HepG2 (cell line): Measurements from ENCODE around the gene CCNDBP1. TPM values are rescaled to one million over a fixed set of nuclear protein-coding genes. Genes with fewer than 3 reads are reported as not detected.

Experiments used
- ATRX ChIP-seq: sonication (generic); formaldehyde crosslinking; IDR thresholded peaks from 2 replicates; pipeline ENCODE4 v1.4.0; 2020; ENCODE audit warnings: missing genetic modification reagents, borderline replicate concordance
- BRCA1 ChIP-seq: sonication (generic); formaldehyde crosslinking; IDR thresholded peaks from 2 replicates; pipeline ENCODE4 v1.4.0; 2020; ENCODE audit warnings: missing genetic modification reagents
- GZF1 ChIP-seq: sonication (generic); formaldehyde crosslinking; IDR thresholded peaks from 2 replicates; pipeline ENCODE4 v1.5.1; 2020; ENCODE audit warnings: mild to moderate bottlenecking, missing genetic modification reagents
- HCFC1 ChIP-seq: fragments of 150-350 bp; IDR thresholded peaks from 2 replicates; pipeline ENCODE4 v1.6.1; 2014; ENCODE audit warnings: low read depth, low read length
- HOXA5 ChIP-seq: sonication (generic); formaldehyde crosslinking; IDR thresholded peaks from 2 replicates; pipeline ENCODE4 v1.4.0; 2020; ENCODE audit warnings: missing genetic modification reagents
- KLF6 ChIP-seq: IDR thresholded peaks from 2 replicates; pipeline ENCODE4 v1.8.0; 2016; ENCODE audit warnings: missing biosample characterization, missing genetic modification reagents
- NCOA5 ChIP-seq: sonication (generic); formaldehyde crosslinking; IDR thresholded peaks from 2 replicates; pipeline ENCODE4 v1.4.0; 2020; ENCODE audit warnings: missing genetic modification reagents
- NFKBIZ ChIP-seq: IDR thresholded peaks from 2 replicates; pipeline ENCODE4 v1.6.1; 2018; ENCODE audit warnings: missing genetic modification reagents, missing compliant biosample characterization
- POLR2AphosphoS2 ChIP-seq: IDR thresholded peaks from 2 replicates; pipeline ENCODE4 v1.6.1; 2011; ENCODE audit warnings: low read depth, low read length, improper control_type of control experiment
- RAD51 ChIP-seq: fragments of 450-650 bp; IDR thresholded peaks from 2 replicates; pipeline ENCODE4 v1.6.1; 2016; ENCODE audit warnings: borderline replicate concordance
- RBM39 ChIP-seq: fragments of 200-400 bp; formaldehyde crosslinking; IDR thresholded peaks from one replicate; pipeline ENCODE4 v1.6.1; 2018; ENCODE audit warnings: antibody characterized with exemption, mild to moderate bottlenecking, low read depth, low read length; ENCODE audit not compliant: poor library complexity, severe bottlenecking
- RXRB ChIP-seq: IDR thresholded peaks from 2 replicates; pipeline ENCODE4 v1.6.1; 2016; ENCODE audit warnings: borderline replicate concordance, missing genetic modification reagents, missing compliant biosample characterization
- SMARCC2 ChIP-seq: fragments of 450-650 bp; IDR thresholded peaks from 2 replicates; pipeline ENCODE4 v1.6.1; 2017; ENCODE audit warnings: antibody characterized with exemption, mild to moderate bottlenecking
- SP1 ChIP-seq, 2 experiments: fragments of 450-650 bp in 1 of 2; sonication (generic) in 1 of 2; formaldehyde crosslinking in 1 of 2; IDR thresholded peaks; 2 replicates each; pipeline versions ENCODE4 v1.4.0 to v1.6.1; 2016 to 2020; ENCODE audit warnings: missing genetic modification reagents in 1 of 2
- SP4 ChIP-seq: sonication (generic); formaldehyde crosslinking; IDR thresholded peaks from 2 replicates; pipeline ENCODE4 v1.8.1; 2023; ENCODE audit warnings: mild to moderate bottlenecking, missing genetic modification reagents
- SRY ChIP-seq: sonication (generic); formaldehyde crosslinking; IDR thresholded peaks from 2 replicates; pipeline ENCODE4 v1.8.0; 2022; ENCODE audit warnings: mild to moderate bottlenecking, missing genetic modification reagents
- ZNF292 ChIP-seq: sonication (generic); formaldehyde crosslinking; IDR thresholded peaks from 2 replicates; pipeline ENCODE4 v1.8.1; 2022; ENCODE audit warnings: mild to moderate bottlenecking, low read depth, missing genetic modification reagents, borderline replicate concordance
- ZNF678 ChIP-seq: sonication (generic); formaldehyde crosslinking; IDR thresholded peaks from 2 replicates; pipeline ENCODE4 v1.4.0; 2020; ENCODE audit warnings: mild to moderate bottlenecking, missing genetic modification reagents
- ZNF720 ChIP-seq: sonication (generic); formaldehyde crosslinking; IDR thresholded peaks from 2 replicates; pipeline ENCODE4 v1.4.0; 2020; ENCODE audit warnings: missing genetic modification reagents
- polyA plus RNA-seq, 8 experiments: library from polyadenylated mRNA; depleted of rRNA in 3 of 8; stranded (reverse) in 7 of 8; unstranded in 1 of 8; fragments of >200 nt; fragmentation: Illumina TruSeq in 4 of 8; extraction: Trizol in 4 of 8; gene quantifications; 2 replicates each; pipeline versions ENCODE4 v1.2.1 to v1.2.3, GENCODE V29; 2011 to 2016; ENCODE audit warnings: low read depth in 4 of 8, missing spikeins in 1 of 8, mixed read lengths in 1 of 8; ENCODE audit not compliant: insufficient read depth in 1 of 8
- total RNA-seq, 5 experiments: library from RNA; depleted of rRNA; stranded (reverse); fragments of >200 nt; fragmentation: Illumina TruSeq; extraction: Trizol; gene quantifications; 2 replicates each; pipeline ENCODE4 v1.2.3, GENCODE V29; 2016; ENCODE audit warnings: low read depth in 1 of 5
- TF ChIP-seq, protein P1 (sequence below): fragments of 450-650 bp; IDR thresholded peaks from 2 replicates; pipeline ENCODE4 v1.6.1; 2016
- TF ChIP-seq, protein P2 (sequence below): sonication (generic); formaldehyde crosslinking; IDR thresholded peaks from 2 replicates; pipeline ENCODE4 v1.4.0; 2020; ENCODE audit warnings: missing genetic modification reagents
- TF ChIP-seq, protein P3 (sequence below): IDR thresholded peaks from 2 replicates; pipeline ENCODE4 v1.6.1; 2018; ENCODE audit warnings: missing genetic modification reagents
- TF ChIP-seq, protein P4 (sequence below): sonication (generic); formaldehyde crosslinking; IDR thresholded peaks from 2 replicates; pipeline ENCODE4 v1.9.0; 2021; ENCODE audit warnings: missing genetic modification reagents, mild to moderate bottlenecking, borderline replicate concordance
- TF ChIP-seq, protein P5 (sequence below): IDR thresholded peaks from 2 replicates; pipeline ENCODE4 v1.6.1; 2016

CCNDBP1 gene
- total and polyA plus RNA-seq, 2 of the 13 experiments (the other 11 are each of a cell fraction or from before 2014, with no cell fraction given): 24.8 to 42.3 TPM

DNA sequence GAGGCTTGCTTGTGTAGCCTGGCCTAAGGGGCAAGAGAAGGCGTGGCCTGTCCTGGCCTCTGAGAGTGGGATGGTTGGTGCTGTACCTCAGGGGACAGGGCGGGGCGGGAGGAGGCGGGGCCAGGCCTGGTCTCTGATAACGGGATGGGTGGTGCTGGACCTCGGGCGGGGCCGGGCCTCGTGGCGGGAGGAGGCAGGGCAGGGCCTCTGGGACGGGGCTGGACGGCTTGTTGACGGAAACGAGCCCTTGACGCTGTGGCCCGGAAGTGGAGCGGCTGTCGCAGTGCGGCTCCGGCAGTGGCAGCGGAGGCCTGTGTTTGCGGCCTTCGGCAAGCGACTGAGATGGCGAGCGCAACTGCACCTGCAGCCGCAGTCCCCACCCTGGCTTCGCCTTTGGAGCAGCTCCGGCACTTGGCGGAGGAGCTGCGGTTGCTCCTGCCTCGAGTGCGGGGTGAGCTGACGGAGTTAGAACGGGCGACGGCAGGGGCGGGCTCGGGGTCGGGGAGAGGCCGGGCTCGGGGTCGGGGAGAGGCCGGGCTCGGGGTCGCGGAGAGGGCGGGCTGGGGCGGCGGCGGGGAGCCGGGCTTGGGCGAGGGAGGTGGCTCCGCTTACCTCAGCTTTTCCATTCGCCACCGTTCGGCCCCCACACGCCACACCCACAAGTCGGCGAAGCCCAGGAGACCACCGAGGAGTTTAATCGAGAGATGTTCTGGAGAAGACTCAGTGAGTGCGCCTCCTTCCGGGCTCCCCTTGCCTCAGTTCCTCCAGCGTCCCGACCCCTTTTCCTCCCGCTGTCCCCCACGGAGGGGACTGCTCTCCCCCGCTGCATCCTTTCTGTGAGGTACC is at the start of gene CCNDBP1 (continued):
- TF ChIP-seq, protein P1, sequence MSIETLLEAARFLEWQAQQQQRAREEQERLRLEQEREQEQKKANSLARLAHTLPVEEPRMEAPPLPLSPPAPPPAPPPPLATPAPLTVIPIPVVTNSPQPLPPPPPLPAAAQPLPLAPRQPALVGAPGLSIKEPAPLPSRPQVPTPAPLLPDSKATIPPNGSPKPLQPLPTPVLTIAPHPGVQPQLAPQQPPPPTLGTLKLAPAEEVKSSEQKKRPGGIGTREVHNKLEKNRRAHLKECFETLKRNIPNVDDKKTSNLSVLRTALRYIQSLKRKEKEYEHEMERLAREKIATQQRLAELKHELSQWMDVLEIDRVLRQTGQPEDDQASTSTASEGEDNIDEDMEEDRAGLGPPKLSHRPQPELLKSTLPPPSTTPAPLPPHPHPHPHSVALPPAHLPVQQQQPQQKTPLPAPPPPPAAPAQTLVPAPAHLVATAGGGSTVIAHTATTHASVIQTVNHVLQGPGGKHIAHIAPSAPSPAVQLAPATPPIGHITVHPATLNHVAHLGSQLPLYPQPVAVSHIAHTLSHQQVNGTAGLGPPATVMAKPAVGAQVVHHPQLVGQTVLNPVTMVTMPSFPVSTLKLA: peak; percentile 91
- peak; percentile 72 for TF ChIP-seq HOXA5 (CRISPR knock-in tag)
- TF ChIP-seq BRCA1 (CRISPR knock-in tag): peak; percentile 48; the same call in 1 of the 2 replicates
- peak; percentile 69; the same call in 1 of the 2 replicates for TF ChIP-seq ZNF292
- peak; percentile 50; the same call in 1 of the 2 replicates for TF ChIP-seq RXRB (CRISPR knock-in tag)
- no peak for TF ChIP-seq SP1 (IDR thresholded peaks at IDR 0.05)
- TF ChIP-seq SP1 (CRISPR knock-in tag; IDR thresholded peaks at IDR 0.05): peak; percentile 78
- TF ChIP-seq, protein P2, sequence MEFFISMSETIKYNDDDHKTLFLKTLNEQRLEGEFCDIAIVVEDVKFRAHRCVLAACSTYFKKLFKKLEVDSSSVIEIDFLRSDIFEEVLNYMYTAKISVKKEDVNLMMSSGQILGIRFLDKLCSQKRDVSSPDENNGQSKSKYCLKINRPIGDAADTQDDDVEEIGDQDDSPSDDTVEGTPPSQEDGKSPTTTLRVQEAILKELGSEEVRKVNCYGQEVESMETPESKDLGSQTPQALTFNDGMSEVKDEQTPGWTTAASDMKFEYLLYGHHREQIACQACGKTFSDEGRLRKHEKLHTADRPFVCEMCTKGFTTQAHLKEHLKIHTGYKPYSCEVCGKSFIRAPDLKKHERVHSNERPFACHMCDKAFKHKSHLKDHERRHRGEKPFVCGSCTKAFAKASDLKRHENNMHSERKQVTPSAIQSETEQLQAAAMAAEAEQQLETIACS (CRISPR knock-in tag): no peak
- TF ChIP-seq NFKBIZ (CRISPR knock-in tag): no peak
- peak; percentile 56; the same call in 1 of the 2 replicates for TF ChIP-seq ZNF678 (CRISPR knock-in tag)
- TF ChIP-seq HCFC1: peak; percentile 45; the same call in 1 of the 2 replicates
- TF ChIP-seq, protein P3, sequence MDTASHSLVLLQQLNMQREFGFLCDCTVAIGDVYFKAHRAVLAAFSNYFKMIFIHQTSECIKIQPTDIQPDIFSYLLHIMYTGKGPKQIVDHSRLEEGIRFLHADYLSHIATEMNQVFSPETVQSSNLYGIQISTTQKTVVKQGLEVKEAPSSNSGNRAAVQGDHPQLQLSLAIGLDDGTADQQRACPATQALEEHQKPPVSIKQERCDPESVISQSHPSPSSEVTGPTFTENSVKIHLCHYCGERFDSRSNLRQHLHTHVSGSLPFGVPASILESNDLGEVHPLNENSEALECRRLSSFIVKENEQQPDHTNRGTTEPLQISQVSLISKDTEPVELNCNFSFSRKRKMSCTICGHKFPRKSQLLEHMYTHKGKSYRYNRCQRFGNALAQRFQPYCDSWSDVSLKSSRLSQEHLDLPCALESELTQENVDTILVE: no peak
- TF ChIP-seq, protein P4, sequence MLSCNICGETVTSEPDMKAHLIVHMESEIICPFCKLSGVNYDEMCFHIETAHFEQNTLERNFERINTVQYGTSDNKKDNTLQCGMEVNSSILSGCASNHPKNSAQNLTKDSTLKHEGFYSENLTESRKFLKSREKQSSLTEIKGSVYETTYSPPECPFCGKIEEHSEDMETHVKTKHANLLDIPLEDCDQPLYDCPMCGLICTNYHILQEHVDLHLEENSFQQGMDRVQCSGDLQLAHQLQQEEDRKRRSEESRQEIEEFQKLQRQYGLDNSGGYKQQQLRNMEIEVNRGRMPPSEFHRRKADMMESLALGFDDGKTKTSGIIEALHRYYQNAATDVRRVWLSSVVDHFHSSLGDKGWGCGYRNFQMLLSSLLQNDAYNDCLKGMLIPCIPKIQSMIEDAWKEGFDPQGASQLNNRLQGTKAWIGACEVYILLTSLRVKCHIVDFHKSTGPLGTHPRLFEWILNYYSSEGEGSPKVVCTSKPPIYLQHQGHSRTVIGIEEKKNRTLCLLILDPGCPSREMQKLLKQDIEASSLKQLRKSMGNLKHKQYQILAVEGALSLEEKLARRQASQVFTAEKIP (CRISPR knock-in tag): no peak
- no peak for TF ChIP-seq ATRX (CRISPR knock-in tag)
- TF ChIP-seq KLF6: no peak; the same call in 1 of the 2 replicates
- TF ChIP-seq RAD51: no peak
- peak; percentile 78 for TF ChIP-seq SP4 (CRISPR knock-in tag)
- peak; percentile 65; the same call in 1 of the 2 replicates for TF ChIP-seq SRY (CRISPR knock-in tag)
- peak; percentile 44; the same call in 1 of the 2 replicates for TF ChIP-seq POLR2AphosphoS2
- TF ChIP-seq, protein P5, sequence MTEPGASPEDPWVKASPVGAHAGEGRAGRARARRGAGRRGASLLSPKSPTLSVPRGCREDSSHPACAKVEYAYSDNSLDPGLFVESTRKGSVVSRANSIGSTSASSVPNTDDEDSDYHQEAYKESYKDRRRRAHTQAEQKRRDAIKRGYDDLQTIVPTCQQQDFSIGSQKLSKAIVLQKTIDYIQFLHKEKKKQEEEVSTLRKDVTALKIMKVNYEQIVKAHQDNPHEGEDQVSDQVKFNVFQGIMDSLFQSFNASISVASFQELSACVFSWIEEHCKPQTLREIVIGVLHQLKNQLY (CRISPR knock-in tag): no peak
- no peak for TF ChIP-seq NCOA5 (CRISPR knock-in tag)
- TF ChIP-seq RBM39: peak; percentile 81
- peak; percentile 85; the same call in 1 of the 2 replicates for TF ChIP-seq GZF1 (CRISPR knock-in tag)
- TF ChIP-seq ZNF720 (CRISPR knock-in tag): no peak
- TF ChIP-seq SMARCC2: no peak
